Spleen (tissue), 11 donors: ENCODE results near the gene CYB5A. TPM values are rescaled to one million over a fixed set of nuclear protein-coding genes. Genes with fewer than 3 reads are reported as not detected.
"Not testable (repeated sequence)": the region's sequence is repeated elsewhere in the genome, so short reads cannot be mapped to it uniquely, and the experiment has no call there.

ENCODE experiments used
- DNase-seq: peaks from one replicate; pipeline ENCODE4 v3.0.0-alpha.2; 2020
- H3K27ac ChIP-seq, 8 donors: fragments of 200-600 bp; sonication (generic) in 7 of 8; 1 replicate in 4 of 8; 2 replicates in 4 of 8; pipeline versions ENCODE4 v1.5.0 to v1.8.0; 2016 to 2021; ENCODE audit warnings: inconsistent platforms in 4 of 8, mild to moderate bottlenecking in 4 of 8, moderate library complexity in 1 of 8
- H3K27me3 ChIP-seq, 7 donors: fragments of 200-600 bp; sonication (generic) in 6 of 7; replicated peaks in 1 of 7; 1 replicate in 4 of 7; 2 replicates in 3 of 7; pipeline versions ENCODE4 v1.5.0 to v1.8.0; 2016 to 2021; ENCODE audit warnings: inconsistent platforms in 3 of 7, mild to moderate bottlenecking in 1 of 7
- H3K36me3 ChIP-seq, 6 donors: fragments of 200-600 bp; sonication (generic) in 5 of 6; 1 replicate in 4 of 6; 2 replicates in 2 of 6; pipeline versions ENCODE4 v1.5.0 to v1.8.0; 2016 to 2021; ENCODE audit warnings: inconsistent platforms in 2 of 6
- H3K4me1 ChIP-seq, 6 donors: fragments of 200-600 bp; sonication (generic) in 5 of 6; 1 replicate in 3 of 6; 2 replicates in 3 of 6; pipeline versions ENCODE4 v1.5.0 to v1.8.0; 2016 to 2021; ENCODE audit warnings: inconsistent platforms in 3 of 6
- H3K4me3 ChIP-seq, 8 donors: fragments of 200-600 bp; sonication (generic) in 7 of 8; 1 replicate in 4 of 8; 2 replicates in 4 of 8; pipeline versions ENCODE4 v1.5.0 to v1.8.0; 2016 to 2021; ENCODE audit warnings: inconsistent platforms in 4 of 8, mild to moderate bottlenecking in 4 of 8, moderate library complexity in 2 of 8
- H3K9me3 ChIP-seq, 8 donors: fragments of 200-600 bp; sonication (generic) in 7 of 8; 1 replicate in 4 of 8; 2 replicates in 4 of 8; pipeline versions ENCODE4 v1.5.0 to v1.8.0; 2016 to 2021; ENCODE audit warnings: inconsistent platforms in 4 of 8
- POLR2A ChIP-seq, 3 donors: fragments of 450-650 bp; IDR thresholded peaks; one replicate each; pipeline ENCODE4 v1.5.1; 2017; ENCODE audit warnings: antibody characterized with exemption in 3 of 3, mild to moderate bottlenecking in 1 of 3
- POLR2AphosphoS5 ChIP-seq, 3 donors: sonication (generic); formaldehyde crosslinking; IDR thresholded peaks; one replicate each; pipeline ENCODE4 v1.5.1; 2017; ENCODE audit warnings: antibody characterized with exemption in 3 of 3
- WGBS, 5 donors: extraction: QIAGEN DNeasy Blood & Tissue Kit in 3 of 5; methylation state at CpG; one replicate each; pipeline versions ENCODE4 v1.1.5 to v1.1.7; 2013 to 2018; 5-methylcytosine and 5-hydroxymethylcytosine counted together
- intact Hi-C: fragments of 100-400 bp; cut with DNase I; formaldehyde crosslinking; loops from one replicate; pipeline ENCODE4 v1.15.0; 2023; ENCODE audit warnings: low total_unique reads
- polyA plus RNA-seq, 3 donors: library from polyadenylated mRNA; stranded (reverse); fragments of 200-250 nt; gene quantifications; one replicate each; pipeline ENCODE4 v1.2.1, GENCODE V29; 2013
- total RNA-seq, 7 donors: library from RNA; depleted of rRNA in 3 of 7; stranded (reverse); fragments of >200 nt in 3 of 7; fragmentation: NEBNext Ultra II Directional in 4 of 7; extraction: Animal tissue kit (Norgen Biotek cat#: 25700) in 4 of 7; gene quantifications; one replicate each; pipeline versions ENCODE4 v1.1.0 to v1.2.1, GENCODE V29; 2016 to 2021
- TF ChIP-seq, protein P1 (sequence below), 11 experiments: fragments of 200-600 bp in 7 of 11; fragments of 450-650 bp in 4 of 11; sonication (generic) in 4 of 11; IDR thresholded peaks in 8 of 11; conservative IDR thresholded peaks in 3 of 11; 1 replicate in 7 of 11; 2 replicates in 4 of 11; pipeline versions ENCODE4 v1.4.0 to v1.8.0; 2016 to 2021; ENCODE audit warnings: antibody characterized with exemption in 11 of 11, inconsistent platforms in 4 of 11, mild to moderate bottlenecking in 1 of 11
- donor health status: healthy with polysubstance abuse.
- donor health status: DM: no; HTN: no; CAD: no; lungs with moderate emphysema.
- donor health status: DM: no; HTN: no; CAD: no.
- donor health status: Bipolar disorder and iron deficiency.
- donor health status: healthy.
- donor health status: DM: no; HTN: no; CAD: no.
- donor health status: DM: yes; HTN: yes; CAD: no.

Gene CYB5A
- total and polyA plus RNA-seq, 10 donors, result 54.6 to 137 (median 111) TPM

DNA sequence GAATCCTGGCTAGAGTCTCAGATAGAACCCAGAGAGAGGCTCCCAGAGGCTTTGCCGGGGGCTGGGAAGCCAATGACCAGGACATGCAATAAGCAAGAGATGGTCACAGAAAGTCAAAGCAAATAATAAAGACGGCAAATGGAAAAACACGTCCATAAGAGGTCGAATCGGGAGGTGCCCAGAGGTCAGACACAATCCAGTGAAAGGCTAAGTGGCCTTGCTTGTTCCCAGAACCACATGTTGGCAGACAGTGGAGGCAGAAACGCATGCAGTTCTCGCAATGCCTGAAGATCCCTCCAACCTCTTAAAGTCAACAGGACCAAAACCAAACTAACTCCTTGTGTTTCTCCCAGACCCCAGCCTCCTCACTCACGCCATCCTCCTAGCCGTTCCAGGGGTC is 3.0 kb downstream of the CYB5A start:
- Histone ChIP-seq H3K36me3 (no peaks in the 10 kb centered on the region), H3K4me1 (peaks cover 6 to 76% (median 39%) of the 10 kb centered on the region in 6 donors), H3K27ac (peak overlapping the region in 6 of 8 donors; percentile 49 to 82 (median 68)), H3K4me3 (peak overlapping the region in 2 of 8 donors; percentile 1 to 27), H3K27me3 (no peaks in the 10 kb centered on the region), H3K9me3 (no peaks in the 10 kb centered on the region)
- intact Hi-C loops, result no loop called here
- DNase-seq, result no peak
- 70 to 80% (median 77%) methylated on average over 9 of the region's 9 CpGs for WGBS, 5 donors
- TF ChIP-seq, protein P1, sequence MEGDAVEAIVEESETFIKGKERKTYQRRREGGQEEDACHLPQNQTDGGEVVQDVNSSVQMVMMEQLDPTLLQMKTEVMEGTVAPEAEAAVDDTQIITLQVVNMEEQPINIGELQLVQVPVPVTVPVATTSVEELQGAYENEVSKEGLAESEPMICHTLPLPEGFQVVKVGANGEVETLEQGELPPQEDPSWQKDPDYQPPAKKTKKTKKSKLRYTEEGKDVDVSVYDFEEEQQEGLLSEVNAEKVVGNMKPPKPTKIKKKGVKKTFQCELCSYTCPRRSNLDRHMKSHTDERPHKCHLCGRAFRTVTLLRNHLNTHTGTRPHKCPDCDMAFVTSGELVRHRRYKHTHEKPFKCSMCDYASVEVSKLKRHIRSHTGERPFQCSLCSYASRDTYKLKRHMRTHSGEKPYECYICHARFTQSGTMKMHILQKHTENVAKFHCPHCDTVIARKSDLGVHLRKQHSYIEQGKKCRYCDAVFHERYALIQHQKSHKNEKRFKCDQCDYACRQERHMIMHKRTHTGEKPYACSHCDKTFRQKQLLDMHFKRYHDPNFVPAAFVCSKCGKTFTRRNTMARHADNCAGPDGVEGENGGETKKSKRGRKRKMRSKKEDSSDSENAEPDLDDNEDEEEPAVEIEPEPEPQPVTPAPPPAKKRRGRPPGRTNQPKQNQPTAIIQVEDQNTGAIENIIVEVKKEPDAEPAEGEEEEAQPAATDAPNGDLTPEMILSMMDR (IDR thresholded peaks at IDR 0.05 in 8 of 11, conservative IDR thresholded peaks at IDR 0.05 in 3 of 11), result no peak
- peak in 1 of 3 donors; percentile 70 for TF ChIP-seq POLR2AphosphoS5 (IDR thresholded peaks at IDR 0.05)
- TF ChIP-seq POLR2A (IDR thresholded peaks at IDR 0.05), result no peak

DNA sequence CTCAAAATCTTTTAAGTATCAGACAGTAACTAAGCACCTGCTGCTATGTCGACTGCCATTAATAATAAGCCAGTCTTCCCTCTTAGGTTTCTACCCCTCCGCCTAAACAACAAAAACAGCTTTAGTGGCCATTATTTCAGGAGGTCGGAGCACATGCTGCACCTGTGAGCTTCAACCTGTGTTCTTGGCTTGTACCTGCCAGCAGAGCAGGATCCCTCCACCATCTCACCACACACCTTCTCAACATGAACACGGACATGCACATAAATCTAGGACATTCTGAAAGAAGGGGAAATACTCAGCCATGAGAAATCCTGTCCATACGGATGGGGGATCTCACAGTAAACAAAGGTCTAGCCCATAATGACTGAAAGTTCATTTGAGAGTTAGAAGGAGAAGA is 3.7 kb downstream of the CYB5A start:
- DNase-seq, result no peak
- Histone ChIP-seq H3K4me3 (peak overlapping the region in 2 of 8 donors; percentile 1 to 27), H3K27ac (peak overlapping the region in 4 of 8 donors; percentile 49 to 82 (median 62)), H3K36me3 (no peaks in the 10 kb centered on the region), H3K4me1 (peaks cover 6 to 83% (median 46%) of the 10 kb centered on the region in 6 donors), H3K27me3 (no peaks in the 10 kb centered on the region), H3K9me3 (no peaks in the 10 kb centered on the region)
- 82 to 94% (median 87%) methylated on average over 5 of the region's 5 CpGs for WGBS, 5 donors
- TF ChIP-seq POLR2A (IDR thresholded peaks at IDR 0.05) (no peak), POLR2AphosphoS5 (IDR thresholded peaks at IDR 0.05) (no peak)
- TF ChIP-seq, protein P1 (IDR thresholded peaks at IDR 0.05 in 8 of 11, conservative IDR thresholded peaks at IDR 0.05 in 3 of 11), result no peak
- intact Hi-C loops, result no loop called here

DNA sequence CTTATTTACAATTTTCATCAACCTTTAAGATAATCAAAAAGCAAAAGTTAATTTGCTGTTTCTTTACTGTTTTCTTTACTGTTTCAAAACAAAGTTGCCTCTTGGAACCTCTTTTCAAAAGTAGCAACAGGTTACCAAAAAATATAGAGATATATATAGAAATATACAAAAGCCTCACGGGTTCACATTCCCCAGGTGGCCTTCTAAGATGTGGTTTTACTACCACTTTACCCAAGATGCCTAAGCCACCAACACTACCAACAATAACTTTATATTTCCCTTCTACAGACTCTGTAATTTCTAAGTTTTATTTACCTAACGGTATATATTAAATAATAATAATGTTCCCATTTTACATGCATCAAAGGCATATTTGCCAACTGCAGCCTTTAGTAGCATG is 4.9 kb downstream of the CYB5A start:
- H3K4me1 ChIP-seq, result peaks cover 6 to 87% (median 52%) of the 10 kb centered on the region in 6 donors
- 72 to 91% (median 76%) methylated on average over 2 of the region's 2 CpGs for WGBS, 5 donors
- no peak overlapping the region for H3K4me3 ChIP-seq

DNA sequence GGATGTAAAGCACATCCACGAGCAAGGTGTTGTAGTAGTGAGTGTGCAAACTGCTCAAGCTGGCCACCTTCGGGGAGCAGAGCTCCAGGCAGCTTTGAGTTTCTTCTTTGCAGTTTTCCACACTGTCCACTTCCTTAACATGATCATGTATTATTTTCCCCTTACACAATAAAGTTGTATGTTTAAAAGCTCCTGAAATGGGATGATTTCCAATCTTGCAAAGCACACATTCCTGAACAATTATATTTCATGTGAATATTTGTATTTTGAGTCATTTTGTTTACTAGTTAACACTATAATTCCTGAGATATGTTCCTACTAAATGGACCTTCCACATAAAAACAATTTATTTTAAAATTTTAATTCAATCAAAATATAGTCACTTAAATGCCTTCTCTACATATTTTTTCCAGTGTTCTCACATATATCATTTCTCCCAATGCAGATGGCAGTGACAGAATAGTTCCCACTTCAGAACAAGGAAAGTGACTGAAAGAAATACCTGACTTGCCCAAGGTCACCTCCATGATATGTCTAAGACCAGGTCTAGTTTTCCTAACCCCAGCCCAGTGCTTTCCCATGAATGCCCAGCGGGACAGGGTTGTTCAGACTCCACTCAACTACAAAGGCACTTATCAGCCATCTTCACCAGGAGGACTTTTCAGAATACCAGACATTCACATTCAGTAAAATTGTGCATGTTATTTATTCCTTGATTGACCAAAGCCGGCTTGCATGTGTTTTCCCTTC is 5.5 kb downstream of the CYB5A start:
- Histone ChIP-seq H3K36me3 (no peaks in the 10 kb centered on the region), H3K4me3 (no peak overlapping the region), H3K4me1 (peaks cover 6 to 88% (median 56%) of the 10 kb centered on the region in 6 donors), H3K27me3 (no peaks in the 10 kb centered on the region), H3K27ac (no peak overlapping the region), H3K9me3 (no peaks in the 10 kb centered on the region)
- no peak for DNase-seq
- intact Hi-C loops, result no loop called here
- WGBS, 5 donors, result 85 to 94% (median 91%) methylated on average over 4 of the region's 4 CpGs
- TF ChIP-seq, protein P1 (IDR thresholded peaks at IDR 0.05 in 8 of 11, conservative IDR thresholded peaks at IDR 0.05 in 3 of 11), result no peak
- TF ChIP-seq POLR2AphosphoS5 (IDR thresholded peaks at IDR 0.05) (no peak), POLR2A (IDR thresholded peaks at IDR 0.05) (no peak)

More for the DNA sequence above, 4.9 kb downstream of the CYB5A start:
- Histone ChIP-seq H3K27me3 (no peaks in the 10 kb centered on the region), H3K27ac (no peak overlapping the region), H3K36me3 (no peaks in the 10 kb centered on the region), H3K9me3 (no peaks in the 10 kb centered on the region)
- no peak for DNase-seq
- intact Hi-C loops, result no loop called here
- no peak for TF ChIP-seq POLR2AphosphoS5 (IDR thresholded peaks at IDR 0.05)
- TF ChIP-seq, protein P1 (IDR thresholded peaks at IDR 0.05 in 8 of 11, conservative IDR thresholded peaks at IDR 0.05 in 3 of 11), result no peak
- TF ChIP-seq POLR2A (IDR thresholded peaks at IDR 0.05), result no peak

DNA sequence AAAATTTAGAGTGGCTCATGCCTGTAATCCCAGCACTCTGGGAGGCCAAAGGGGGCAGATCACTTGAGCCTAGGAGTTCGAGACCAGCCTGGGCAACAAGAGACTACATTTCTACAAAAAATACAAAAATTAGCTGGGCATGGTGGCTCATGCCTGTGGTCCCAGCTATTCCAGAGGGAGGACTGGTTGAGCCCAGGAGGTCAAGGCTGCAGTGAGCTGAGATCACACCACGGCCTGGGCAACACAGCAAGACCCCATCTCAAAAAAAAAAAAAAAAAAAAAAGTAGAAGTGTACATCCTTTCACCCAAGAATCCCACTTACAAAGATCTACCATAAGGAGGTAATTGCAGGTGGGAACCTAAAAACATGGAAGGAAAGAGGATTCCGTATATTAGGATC is 6.2 kb downstream of the CYB5A start:
- peaks cover 2 to 88% (median 52%) of the 10 kb centered on the region in 6 donors for H3K4me1 ChIP-seq
- H3K4me3 ChIP-seq, DNase-seq, H3K9me3 ChIP-seq, H3K27me3 ChIP-seq, intact Hi-C loops, H3K36me3 ChIP-seq: not testable (repeated sequence)
- peak overlapping the region in 4 of 8 donors; percentile 28 to 62 (median 47) for H3K27ac ChIP-seq
- WGBS, 5 donors, result 78 to 93% (median 89%) methylated on average over 3 of the region's 3 CpGs
